ENCODE results near the gene NBPF26. TPM values are rescaled to one million over a fixed set of nuclear protein-coding genes. Genes with fewer than 3 reads are reported as not detected.
"Not testable (repeated sequence)": the region's sequence is repeated elsewhere in the genome, so short reads cannot be mapped to it uniquely, and the experiment has no call there.

NBPF26 gene
- 28.6 and 40.7 TPM in 2 replicates for total RNA-seq

DNA sequence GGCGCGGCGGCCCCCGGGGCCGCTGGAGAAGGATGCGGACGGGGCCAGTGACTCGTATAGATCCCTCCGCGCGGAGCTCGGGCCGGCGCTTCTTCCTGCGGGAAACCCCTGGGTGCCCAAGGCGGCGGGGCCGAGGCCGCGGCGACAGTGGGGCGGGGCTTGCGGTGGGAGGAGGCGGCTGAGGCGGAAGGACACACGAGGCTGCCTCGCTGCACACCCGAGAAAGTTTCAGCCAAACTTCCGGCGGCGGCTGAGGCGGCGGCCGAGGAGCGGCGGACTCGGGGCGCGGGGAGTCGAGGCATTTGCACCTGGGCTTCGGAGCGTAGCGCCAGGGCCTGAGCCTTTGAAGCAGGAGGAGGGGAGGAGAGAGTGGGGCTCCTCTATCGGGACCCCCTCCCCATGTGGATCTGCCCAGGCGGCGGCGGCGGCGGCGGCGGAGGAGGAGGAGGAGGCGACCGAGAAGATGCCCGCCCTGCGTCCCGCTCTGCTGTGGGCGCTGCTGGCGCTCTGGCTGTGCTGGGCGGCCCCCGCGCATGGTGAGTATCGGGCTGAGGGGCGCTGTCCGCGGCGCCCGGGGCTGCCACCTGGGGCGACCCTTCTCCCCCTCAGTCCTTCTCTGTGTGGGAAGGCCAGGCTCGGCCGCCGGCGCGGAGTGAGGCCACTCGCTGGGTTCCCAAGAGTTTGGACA lies at the start of gene NBPF26:
TSS of gene NBPF26 (plus strand) at position 231 of the 688 bp plus-strand sequence.
- DNase-seq (ENCODE audit: insufficient read length, low spot score, missing footprints); H3K79me2 ChIP-seq (ENCODE audit: insufficient read depth, low read length); H3K4me1 ChIP-seq (ENCODE audit: insufficient read depth, low read length); H3K27ac ChIP-seq (ENCODE audit: low read depth, low read length); H3K36me3 ChIP-seq (ENCODE audit: insufficient read depth, low read length); H3K9me3 ChIP-seq (ENCODE audit: low read depth, low read length); H3K27me3 ChIP-seq (ENCODE audit: insufficient read depth, low read length); H4K20me1 ChIP-seq (ENCODE audit: insufficient read depth, low read length): not testable (repeated sequence)
- Histone ChIP-seq H2AFZ (ENCODE audit: low read length) (peak within 1 kb of the TSS; percentile 35), H3K4me2 (ENCODE audit: insufficient read depth, low read length) (peak within 1 kb of the TSS; percentile 18), H3K4me3 (ENCODE audit: insufficient read depth, low read length) (peak within 1 kb of the TSS; percentile 75)

DNA sequence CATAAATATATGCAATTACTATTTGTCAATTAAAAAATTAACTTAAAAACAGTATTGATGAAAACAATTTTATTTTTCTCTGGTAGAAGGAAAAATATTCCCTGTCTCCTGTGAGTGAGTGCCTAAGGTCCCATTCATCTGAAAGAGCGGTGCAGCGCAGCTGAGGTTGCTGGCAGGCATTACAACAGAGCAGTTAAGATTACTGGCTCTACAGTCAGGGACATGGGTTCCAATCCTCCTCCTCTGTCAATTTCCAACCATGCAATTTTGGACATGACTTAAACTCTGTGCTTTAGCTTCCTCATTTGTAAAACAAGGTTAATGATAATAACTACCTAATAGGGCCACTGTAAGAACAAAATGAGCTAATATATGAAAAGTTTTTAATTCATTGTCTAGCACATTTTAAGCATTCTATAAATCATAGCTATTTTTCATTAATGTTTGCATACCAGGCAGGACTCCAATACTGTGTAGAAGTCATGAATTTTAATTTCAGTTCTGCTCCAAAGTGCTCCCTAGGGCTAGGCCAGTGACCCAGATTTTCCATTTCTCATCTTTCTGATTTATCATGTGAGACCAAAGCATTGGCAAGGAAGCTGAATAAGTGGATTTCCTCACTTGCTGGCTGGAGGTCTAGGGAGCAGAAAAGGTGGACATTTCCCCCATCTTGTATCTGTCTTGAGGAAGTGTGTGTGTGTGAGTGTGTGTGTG lies 43.5 kb upstream of the NBPF26 start:
- H3K27ac ChIP-seq (ENCODE audit: low read depth, low read length); H3K4me2 ChIP-seq (ENCODE audit: insufficient read depth, low read length); H3K79me2 ChIP-seq (ENCODE audit: insufficient read depth, low read length); H4K20me1 ChIP-seq (ENCODE audit: insufficient read depth, low read length); H3K36me3 ChIP-seq (ENCODE audit: insufficient read depth, low read length); H3K4me1 ChIP-seq (ENCODE audit: insufficient read depth, low read length); H2AFZ ChIP-seq (ENCODE audit: low read length); DNase-seq (ENCODE audit: insufficient read length, low spot score, missing footprints); H3K4me3 ChIP-seq (ENCODE audit: insufficient read depth, low read length); H3K9me3 ChIP-seq (ENCODE audit: low read depth, low read length); H3K27me3 ChIP-seq (ENCODE audit: insufficient read depth, low read length): not testable (repeated sequence)

DNA sequence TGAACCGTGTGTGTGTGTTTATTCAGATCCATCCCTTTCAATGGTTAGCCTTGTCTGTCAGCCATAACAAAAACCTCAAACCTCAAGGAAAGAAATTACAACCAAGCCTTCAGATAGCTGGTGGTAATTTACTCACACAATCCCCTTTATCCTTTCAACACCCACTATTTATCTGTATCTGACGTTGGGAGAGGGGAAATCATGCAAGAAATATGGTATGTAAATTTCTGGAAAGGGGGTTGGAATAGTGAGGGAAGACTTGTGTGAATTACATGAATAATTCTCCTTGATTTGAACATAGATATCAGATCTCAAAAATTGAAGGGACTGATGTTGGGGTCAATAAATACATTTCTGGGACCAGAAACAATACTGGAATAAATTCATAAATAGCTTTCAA lies 42.8 kb upstream of the NBPF26 start:
- H4K20me1 ChIP-seq (ENCODE audit: insufficient read depth, low read length); H3K27me3 ChIP-seq (ENCODE audit: insufficient read depth, low read length); H3K9me3 ChIP-seq (ENCODE audit: low read depth, low read length); H2AFZ ChIP-seq (ENCODE audit: low read length); DNase-seq (ENCODE audit: insufficient read length, low spot score, missing footprints); H3K36me3 ChIP-seq (ENCODE audit: insufficient read depth, low read length); H3K4me2 ChIP-seq (ENCODE audit: insufficient read depth, low read length); H3K79me2 ChIP-seq (ENCODE audit: insufficient read depth, low read length); H3K27ac ChIP-seq (ENCODE audit: low read depth, low read length); H3K4me3 ChIP-seq (ENCODE audit: insufficient read depth, low read length); H3K4me1 ChIP-seq (ENCODE audit: insufficient read depth, low read length): not testable (repeated sequence)

DNA sequence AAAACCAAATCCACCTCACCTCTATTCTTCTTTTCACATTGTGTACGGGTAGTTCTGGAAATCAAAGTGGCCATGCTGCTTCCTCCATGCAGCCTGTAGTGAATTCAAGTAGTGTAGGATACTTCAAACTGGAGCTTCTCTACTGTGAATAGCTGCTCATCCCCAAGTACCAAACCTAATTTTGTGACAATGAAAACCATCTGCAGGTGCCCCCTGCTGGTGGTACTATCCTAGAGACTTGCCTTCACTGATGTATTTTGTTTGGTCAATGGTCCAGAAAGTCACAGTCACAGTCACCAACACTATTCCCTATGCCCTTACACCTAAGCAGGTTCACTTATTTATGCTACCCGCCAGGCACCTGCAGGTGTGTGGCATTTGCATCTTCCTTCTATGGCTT lies 39.3 kb upstream of the NBPF26 start:
- DNase-seq (ENCODE audit: insufficient read length, low spot score, missing footprints); H3K36me3 ChIP-seq (ENCODE audit: insufficient read depth, low read length); H3K79me2 ChIP-seq (ENCODE audit: insufficient read depth, low read length); H3K9me3 ChIP-seq (ENCODE audit: low read depth, low read length); H3K4me3 ChIP-seq (ENCODE audit: insufficient read depth, low read length); H3K4me1 ChIP-seq (ENCODE audit: insufficient read depth, low read length); H2AFZ ChIP-seq (ENCODE audit: low read length); H3K4me2 ChIP-seq (ENCODE audit: insufficient read depth, low read length); H3K27me3 ChIP-seq (ENCODE audit: insufficient read depth, low read length); H3K27ac ChIP-seq (ENCODE audit: low read depth, low read length); H4K20me1 ChIP-seq (ENCODE audit: insufficient read depth, low read length): not testable (repeated sequence)

DNA sequence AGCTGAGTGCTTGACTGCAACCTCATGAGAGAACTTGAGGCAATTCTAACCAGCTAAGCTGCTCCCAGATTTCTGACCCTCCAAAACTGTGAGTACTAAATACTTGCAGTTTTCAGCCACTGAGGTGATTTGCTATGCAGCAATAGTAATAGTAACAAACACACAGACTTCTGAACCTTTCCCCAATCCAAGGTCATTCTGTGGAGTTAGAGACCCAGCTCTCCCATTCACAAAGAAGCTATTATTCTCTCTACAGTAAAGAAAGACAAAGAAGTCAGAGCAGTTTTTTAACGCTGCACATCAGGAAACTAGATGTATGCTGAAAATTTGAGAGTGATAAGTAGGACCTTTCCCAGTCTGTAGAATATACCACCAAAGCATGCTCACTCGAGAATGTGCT lies 38.1 kb upstream of the NBPF26 start:
- H3K36me3 ChIP-seq (ENCODE audit: insufficient read depth, low read length); H4K20me1 ChIP-seq (ENCODE audit: insufficient read depth, low read length); H3K27ac ChIP-seq (ENCODE audit: low read depth, low read length); H3K4me3 ChIP-seq (ENCODE audit: insufficient read depth, low read length); H3K4me2 ChIP-seq (ENCODE audit: insufficient read depth, low read length); H3K9me3 ChIP-seq (ENCODE audit: low read depth, low read length); H2AFZ ChIP-seq (ENCODE audit: low read length); H3K79me2 ChIP-seq (ENCODE audit: insufficient read depth, low read length); H3K27me3 ChIP-seq (ENCODE audit: insufficient read depth, low read length); H3K4me1 ChIP-seq (ENCODE audit: insufficient read depth, low read length); DNase-seq (ENCODE audit: insufficient read length, low spot score, missing footprints): not testable (repeated sequence)

DNA sequence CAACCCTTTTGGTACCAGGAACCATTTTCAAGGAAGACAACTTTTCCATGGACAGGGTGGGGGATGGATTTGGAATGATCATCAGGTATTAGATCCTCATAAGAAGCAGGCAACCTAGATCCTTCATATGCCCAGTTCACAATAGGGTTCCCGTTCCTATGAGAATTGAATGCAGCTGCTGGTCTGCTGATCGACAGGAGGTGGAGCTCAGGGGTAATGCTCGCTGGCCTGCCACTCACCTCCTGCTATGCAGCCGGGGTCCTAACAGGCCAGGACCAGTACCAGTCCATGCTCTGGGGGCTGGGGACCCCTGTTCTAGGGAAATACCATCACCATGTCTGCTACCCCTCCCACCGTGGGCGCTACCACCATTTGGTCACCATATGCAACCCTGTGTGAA lies 36.5 kb upstream of the NBPF26 start:
- H3K79me2 ChIP-seq (ENCODE audit: insufficient read depth, low read length); H3K36me3 ChIP-seq (ENCODE audit: insufficient read depth, low read length); H3K4me2 ChIP-seq (ENCODE audit: insufficient read depth, low read length); DNase-seq (ENCODE audit: insufficient read length, low spot score, missing footprints); H3K27ac ChIP-seq (ENCODE audit: low read depth, low read length); H3K4me1 ChIP-seq (ENCODE audit: insufficient read depth, low read length); H4K20me1 ChIP-seq (ENCODE audit: insufficient read depth, low read length); H3K9me3 ChIP-seq (ENCODE audit: low read depth, low read length); H2AFZ ChIP-seq (ENCODE audit: low read length); H3K27me3 ChIP-seq (ENCODE audit: insufficient read depth, low read length); H3K4me3 ChIP-seq (ENCODE audit: insufficient read depth, low read length): not testable (repeated sequence)

DNA sequence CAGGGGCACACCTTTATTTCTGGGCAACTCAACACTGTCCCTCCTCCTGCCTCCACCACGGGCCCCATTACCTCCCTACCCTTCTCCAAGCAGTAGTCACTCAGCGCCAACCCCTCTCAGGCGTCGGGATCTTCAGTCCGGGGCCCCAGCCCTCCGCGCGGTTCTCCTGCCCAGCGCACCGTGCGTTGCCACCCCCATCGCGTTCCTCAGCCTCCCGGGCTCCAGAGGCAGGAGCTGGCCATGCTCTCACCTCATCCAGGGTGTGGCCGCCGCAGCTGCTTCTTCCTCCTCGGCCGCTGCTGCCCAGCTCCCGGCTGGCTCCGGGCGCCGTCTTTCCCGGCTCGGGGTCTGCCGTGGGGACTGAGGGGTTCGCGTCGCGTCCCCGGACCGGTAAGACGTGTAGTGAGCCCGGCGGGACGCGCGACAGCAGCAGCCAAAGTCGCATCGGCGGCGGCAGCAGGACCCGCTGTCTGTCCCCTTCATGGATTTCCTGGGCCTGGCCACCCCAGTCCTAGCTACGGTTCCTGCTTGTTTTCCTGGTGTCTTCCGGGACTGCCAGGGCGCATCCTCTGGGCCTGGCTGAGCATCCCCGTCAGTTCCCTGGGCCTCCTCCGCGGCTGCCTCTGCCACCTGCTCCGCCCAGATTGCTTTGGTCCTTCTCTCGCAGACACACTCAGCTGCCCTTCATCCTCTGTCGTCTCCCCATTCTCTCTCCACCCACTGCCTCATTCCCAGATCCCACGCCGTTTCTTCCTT lies 22.8 kb upstream of the NBPF26 start:
- H3K4me3 ChIP-seq (ENCODE audit: insufficient read depth, low read length); H2AFZ ChIP-seq (ENCODE audit: low read length); H3K36me3 ChIP-seq (ENCODE audit: insufficient read depth, low read length); H4K20me1 ChIP-seq (ENCODE audit: insufficient read depth, low read length); DNase-seq (ENCODE audit: insufficient read length, low spot score, missing footprints); H3K27ac ChIP-seq (ENCODE audit: low read depth, low read length); H3K79me2 ChIP-seq (ENCODE audit: insufficient read depth, low read length); H3K4me1 ChIP-seq (ENCODE audit: insufficient read depth, low read length); H3K4me2 ChIP-seq (ENCODE audit: insufficient read depth, low read length); H3K27me3 ChIP-seq (ENCODE audit: insufficient read depth, low read length); H3K9me3 ChIP-seq (ENCODE audit: low read depth, low read length): not testable (repeated sequence)

DNA sequence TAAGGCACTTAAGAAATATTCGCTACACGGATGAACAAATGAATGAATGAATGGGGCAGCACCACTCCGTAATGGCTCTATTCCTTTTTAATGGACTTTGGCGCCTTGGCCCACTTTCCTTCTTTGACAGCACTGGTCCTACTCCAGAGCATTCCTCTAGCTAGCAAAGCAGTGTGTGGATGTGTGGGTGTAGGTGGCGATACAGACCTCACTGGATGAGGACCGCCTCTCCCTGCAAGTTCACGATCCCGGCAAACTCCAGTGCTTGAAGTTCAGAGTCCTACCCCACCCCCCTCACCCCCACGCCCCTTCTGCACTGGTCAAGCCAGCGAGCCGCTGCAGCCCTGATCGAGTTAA lies 409 bp upstream of the NBPF26 start:
- not testable (repeated sequence) for H3K9me3 ChIP-seq (ENCODE audit: low read depth, low read length); H3K4me1 ChIP-seq (ENCODE audit: insufficient read depth, low read length); H4K20me1 ChIP-seq (ENCODE audit: insufficient read depth, low read length); H3K36me3 ChIP-seq (ENCODE audit: insufficient read depth, low read length); H3K27me3 ChIP-seq (ENCODE audit: insufficient read depth, low read length); H3K4me3 ChIP-seq (ENCODE audit: insufficient read depth, low read length); H2AFZ ChIP-seq (ENCODE audit: low read length); DNase-seq (ENCODE audit: insufficient read length, low spot score, missing footprints); H3K79me2 ChIP-seq (ENCODE audit: insufficient read depth, low read length); H3K27ac ChIP-seq (ENCODE audit: low read depth, low read length)
- peak overlapping the region; percentile 18 for H3K4me2 ChIP-seq (ENCODE audit: insufficient read depth, low read length)
